Endothelial cell of umbilical vein (primary cell): ENCODE data around the gene GRIK3. TPM values are rescaled to one million over a fixed set of nuclear protein-coding genes. Genes with fewer than 3 reads are reported as not detected.

Source experiments
- BruUV-seq: library from RNA; stranded (reverse); fragments of 400-500 nt; replicated peaks from 2 replicates; lab custom pipeline; 2021; lab: Mats Ljungman, UMichigan
- CTCF ChIA-PET: fragments of 300-600, 350-600 bp; sonication (Branson Sonifier 250); formaldehyde crosslinking; loops from one replicate; lab custom pipeline; 2021; ENCODE audit warnings: antibody characterized with exemption, inconsistent platforms; lab: Charles Lee
- POLR2A ChIA-PET: fragments of 300-600, 350-600 bp; sonication (Branson Sonifier 250); formaldehyde crosslinking; loops from one replicate; lab custom pipeline; 2021; ENCODE audit warnings: antibody characterized with exemption, inconsistent platforms; lab: Charles Lee
- DNase-seq: peaks from one replicate; pipeline ENCODE4 v3.0.0-alpha.2; 2011; ENCODE audit warnings: low read depth, low spot score
- FAIRE-seq: peaks from 2 replicates; lab custom pipeline; 2011; peaks lifted over from hg19 to GRCh38; lab: Jason Lieb, UNC
- H2AFZ ChIP-seq: 2 replicates; pipeline ENCODE4 v1.6.0; 2012; ENCODE audit warnings: low read depth, low read length, control low read depth, inconsistent platforms
- H3K27ac ChIP-seq: 2 replicates; pipeline ENCODE4 v1.5.1; 2011; ENCODE audit warnings: low read depth, mild to moderate bottlenecking, control low read depth, low read length, moderate library complexity; ENCODE audit not compliant: insufficient read depth
- H3K27me3 ChIP-seq, 2 experiments: 2 replicates each; pipeline versions ENCODE4 v1.6.0 to v1.6.1; 2011; ENCODE audit warnings: low read length in 2 of 2, mixed read lengths in 1 of 2; ENCODE audit not compliant: control insufficient read depth in 2 of 2, insufficient read depth in 2 of 2
- H3K36me3 ChIP-seq, 2 experiments: 2 replicates in 1 of 2; 3 replicates in 1 of 2; pipeline ENCODE4 v1.5.1; 2011; ENCODE audit warnings: low read length in 2 of 2, mild to moderate bottlenecking in 1 of 2, moderate library complexity in 1 of 2; ENCODE audit not compliant: control insufficient read depth in 2 of 2, insufficient read depth in 2 of 2; ENCODE audit errors: extremely low read depth in 1 of 2
- H3K4me1 ChIP-seq: 3 replicates; pipeline ENCODE4 v1.5.1; 2011; ENCODE audit warnings: mild to moderate bottlenecking, low read length; ENCODE audit not compliant: control insufficient read depth, insufficient read depth; ENCODE audit errors: extremely low read depth
- H3K4me2 ChIP-seq: 2 replicates; pipeline ENCODE4 v1.6.1; 2011; ENCODE audit warnings: low read length, control low read depth, mixed read lengths; ENCODE audit not compliant: insufficient read depth
- H3K4me3 ChIP-seq, 3 experiments: fragments of 200-600 bp in 1 of 3; sonication (generic), shearing (Covaris generic) in 1 of 3; replicated peaks in 1 of 3; 2 replicates each; pipeline ENCODE4 v1.5.1; 2011 to 2016; ENCODE audit warnings: control low read depth in 3 of 3, low read length in 3 of 3, mild to moderate bottlenecking in 2 of 3, inconsistent platforms in 1 of 3, low read depth in 1 of 3, moderate library complexity in 1 of 3; ENCODE audit not compliant: insufficient read depth in 1 of 3
- H3K79me2 ChIP-seq: 2 replicates; pipeline ENCODE4 v1.6.0; 2012; ENCODE audit warnings: low read length, inconsistent platforms; ENCODE audit not compliant: control insufficient read depth, insufficient read depth
- H3K9ac ChIP-seq: replicated peaks from 2 replicates; pipeline ENCODE3; 2011; ENCODE audit warnings: low read length, control low read depth; ENCODE audit not compliant: insufficient read depth; ENCODE audit errors: extremely low read depth
- H3K9me1 ChIP-seq: replicated peaks from 3 replicates; pipeline ENCODE4 v1.6.0; 2011; ENCODE audit warnings: mild to moderate bottlenecking, low read length; ENCODE audit not compliant: control insufficient read depth, insufficient read depth; ENCODE audit errors: extremely low read depth
- H3K9me3 ChIP-seq: replicated peaks from 2 replicates; pipeline ENCODE4 v1.5.1; 2012; ENCODE audit warnings: low read length, inconsistent platforms; ENCODE audit not compliant: control insufficient read depth, insufficient read depth
- H4K20me1 ChIP-seq: replicated peaks from 2 replicates; pipeline ENCODE3; 2011; ENCODE audit warnings: mild to moderate bottlenecking, low read length; ENCODE audit not compliant: control insufficient read depth, insufficient read depth; ENCODE audit errors: extremely low read depth
- EZH2 ChIP-seq: IDR thresholded peaks from 2 replicates; pipeline ENCODE4 v1.6.1; 2012; ENCODE audit warnings: borderline replicate concordance, low read depth, mild to moderate bottlenecking, moderate library complexity, low read length, inconsistent platforms; ENCODE audit not compliant: severe bottlenecking
- FOS ChIP-seq: IDR thresholded peaks from 2 replicates; pipeline ENCODE4 v1.6.1; 2011; ENCODE audit warnings: mild to moderate bottlenecking, low read length, moderate library complexity, borderline replicate concordance; ENCODE audit not compliant: insufficient read depth
- GATA2 ChIP-seq: IDR thresholded peaks from 2 replicates; pipeline ENCODE4 v1.7.0; 2011; ENCODE audit warnings: low read depth, mild to moderate bottlenecking, moderate library complexity, mixed read lengths, low read length; ENCODE audit not compliant: insufficient read length, insufficient read depth
- JUN ChIP-seq: IDR thresholded peaks from 2 replicates; pipeline ENCODE4 v1.6.1; 2011; ENCODE audit warnings: borderline replicate concordance, low read depth; ENCODE audit not compliant: insufficient read length, insufficient read depth
- MYC ChIP-seq: IDR thresholded peaks from one replicate; pipeline ENCODE4 v1.6.1; 2011; ENCODE audit warnings: mild to moderate bottlenecking, low read depth, low read length
- POLR2A ChIP-seq: IDR thresholded peaks from 2 replicates; pipeline ENCODE4 v1.6.1; 2012; ENCODE audit warnings: low read depth, mild to moderate bottlenecking, control low read depth, low read length
- POLR2AphosphoS5 ChIP-seq: IDR thresholded peaks from 2 replicates; pipeline ENCODE4 v1.6.1; 2012; ENCODE audit warnings: low read depth, mild to moderate bottlenecking, control low read depth, low read length, moderate library complexity; ENCODE audit not compliant: insufficient read depth
- dilution Hi-C: fragments of 300-500 bp; cut with MboI; formaldehyde crosslinking; loops from one replicate; pipeline ENCODE4 v1.15.0; 2019; ENCODE audit warnings: low sequenced_read_pairs; ENCODE audit not compliant: extremely low pct_ligation_motif_present
- intact Hi-C: fragments of 100-400 bp; cut with micrococcal nuclease; formaldehyde crosslinking; loops from one replicate; pipeline ENCODE4 v1.10.0; 2022
- polyA plus RNA-seq, 4 experiments: library from polyadenylated mRNA; depleted of rRNA in 3 of 4; stranded (reverse) in 3 of 4; unstranded in 1 of 4; fragments of >200 nt; gene quantifications; 2 replicates each; pipeline versions ENCODE4 v1.2.1 to v1.2.3, GENCODE V29; 2011 to 2012; ENCODE audit warnings: missing spikeins in 1 of 4
- total RNA-seq: library from RNA; stranded (reverse); gene quantifications from 2 replicates; pipeline ENCODE4 v1.2.3, GENCODE V29; 2021
- TF ChIP-seq, protein P1 (sequence below), 2 donors: IDR thresholded peaks; 1 replicate in 1 of 2; 2 replicates in 1 of 2; pipeline ENCODE4 v1.5.1; 2011; ENCODE audit warnings: low read length in 2 of 2, mild to moderate bottlenecking in 2 of 2, moderate library complexity in 2 of 2, control low read depth in 1 of 2, inconsistent platforms in 1 of 2, low read depth in 1 of 2; ENCODE audit not compliant: insufficient read depth in 1 of 2; ENCODE audit errors: extremely low read depth in 1 of 2
- TF ChIP-seq, protein P2 (sequence below): IDR thresholded peaks from 2 replicates; pipeline ENCODE4 v1.6.1; 2011; ENCODE audit not compliant: insufficient read depth, insufficient read length

Gene GRIK3
- total and polyA plus RNA-seq, 2 donors (not counting 3 experiments of a cell fraction or from before 2014, with no cell fraction given): not detected

DNA sequence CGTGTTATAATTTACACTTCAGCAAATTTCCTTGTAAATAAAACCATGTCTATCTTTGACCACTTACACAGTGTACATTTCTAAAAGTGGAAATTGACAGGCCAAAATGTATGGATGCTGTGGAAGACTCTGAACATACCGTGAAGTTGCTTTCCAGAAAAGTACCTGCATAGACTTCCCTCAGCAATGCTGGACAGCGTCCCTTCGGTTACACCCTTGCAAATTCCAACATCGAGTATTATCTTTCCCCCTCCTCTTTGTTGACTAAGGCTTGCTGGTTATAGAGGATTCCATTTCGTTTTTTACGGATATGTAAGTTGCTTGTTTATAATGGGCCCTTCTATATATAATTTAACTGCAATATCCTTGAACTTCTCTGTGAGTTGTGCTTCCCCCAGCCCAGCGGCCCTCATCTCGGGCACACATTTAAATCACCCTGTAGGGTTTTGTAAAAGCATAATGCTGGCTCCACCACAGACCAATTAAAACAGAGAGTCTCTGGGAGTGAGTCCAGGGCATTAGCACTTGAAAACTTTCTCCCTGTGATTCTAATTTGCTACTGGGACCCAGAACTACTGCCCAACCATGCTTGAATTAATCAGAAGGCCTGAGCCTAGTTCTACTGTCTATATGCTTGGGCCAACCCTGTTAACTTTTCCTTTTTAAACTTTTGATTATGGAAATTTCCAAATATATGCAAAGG, 230.3 kb downstream of the GRIK3 start:
- intact Hi-C loops (loop anchor here (10.0 kb wide), 1 partner anchor 521 kb away; no protein-coding TSS in a partner anchor), dilution Hi-C loops (no loop called here)
- H3K36me3 ChIP-seq: no peaks in the 10 kb centered on the region
- no peaks in the 10 kb centered on the region for H4K20me1 ChIP-seq
- no TSS peak for BruUV-seq
- no peaks in the 10 kb centered on the region for H3K9me1 ChIP-seq
- H3K4me1 ChIP-seq: peaks cover 9% of the 10 kb centered on the region
- H3K9me3 ChIP-seq: no peaks in the 10 kb centered on the region
- no peak for DNase-seq
- ChIA-PET POLR2A (no interaction called here), CTCF (no interaction called here)
- TF ChIP-seq, protein P1, sequence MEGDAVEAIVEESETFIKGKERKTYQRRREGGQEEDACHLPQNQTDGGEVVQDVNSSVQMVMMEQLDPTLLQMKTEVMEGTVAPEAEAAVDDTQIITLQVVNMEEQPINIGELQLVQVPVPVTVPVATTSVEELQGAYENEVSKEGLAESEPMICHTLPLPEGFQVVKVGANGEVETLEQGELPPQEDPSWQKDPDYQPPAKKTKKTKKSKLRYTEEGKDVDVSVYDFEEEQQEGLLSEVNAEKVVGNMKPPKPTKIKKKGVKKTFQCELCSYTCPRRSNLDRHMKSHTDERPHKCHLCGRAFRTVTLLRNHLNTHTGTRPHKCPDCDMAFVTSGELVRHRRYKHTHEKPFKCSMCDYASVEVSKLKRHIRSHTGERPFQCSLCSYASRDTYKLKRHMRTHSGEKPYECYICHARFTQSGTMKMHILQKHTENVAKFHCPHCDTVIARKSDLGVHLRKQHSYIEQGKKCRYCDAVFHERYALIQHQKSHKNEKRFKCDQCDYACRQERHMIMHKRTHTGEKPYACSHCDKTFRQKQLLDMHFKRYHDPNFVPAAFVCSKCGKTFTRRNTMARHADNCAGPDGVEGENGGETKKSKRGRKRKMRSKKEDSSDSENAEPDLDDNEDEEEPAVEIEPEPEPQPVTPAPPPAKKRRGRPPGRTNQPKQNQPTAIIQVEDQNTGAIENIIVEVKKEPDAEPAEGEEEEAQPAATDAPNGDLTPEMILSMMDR (IDR thresholded peaks at IDR 0.05; ENCODE audit: extremely low read depth in 1 of 2, insufficient read depth in 1 of 2, low read depth in 1 of 2, low read length in 2 of 2): no peak
- TF ChIP-seq POLR2AphosphoS5 (no peak), EZH2 (no peak), POLR2A (no peak), GATA2 (no peak), JUN (no peak), MYC (no peak), FOS (no peak)
- TF ChIP-seq, protein P2, sequence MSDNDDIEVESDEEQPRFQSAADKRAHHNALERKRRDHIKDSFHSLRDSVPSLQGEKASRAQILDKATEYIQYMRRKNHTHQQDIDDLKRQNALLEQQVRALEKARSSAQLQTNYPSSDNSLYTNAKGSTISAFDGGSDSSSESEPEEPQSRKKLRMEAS: no peak
- no peak for FAIRE-seq
- no peak overlapping the region for H2AFZ ChIP-seq
- H3K27me3 ChIP-seq: peaks cover 0 to 6% of the 10 kb centered on the region in 2 experiments
- H3K4me3 ChIP-seq: no peak overlapping the region
- no peak overlapping the region for H3K4me2 ChIP-seq
- no peaks in the 10 kb centered on the region for H3K79me2 ChIP-seq
- H3K27ac ChIP-seq: no peak overlapping the region
- H3K9ac ChIP-seq: no peak overlapping the region
